Measurements from ENCODE around the gene SERTAD1.
"Not testable (repeated sequence)": the region's sequence is repeated elsewhere in the genome, so short reads cannot be mapped to it uniquely, and the experiment has no call there.

Gene SERTAD1

GRCh38 chr19:40458597-40458974, 32.8 kb upstream of the SERTAD1 start:
- Histone ChIP-seq H3K79me2 (ENCODE audit: control insufficient read depth, low read length) (no peaks in the 10 kb centered on the region), H3F3A (ENCODE audit: control insufficient read depth, insufficient read depth) (no peaks in the 10 kb centered on the region), H3K4me2 (ENCODE audit: low read length) (no peak overlapping the region), H3K9me2 (replicated peaks; ENCODE audit: control insufficient read depth, low read length) (no peaks in the 10 kb centered on the region), H3K4me3 (ENCODE audit: low read length) (no peak overlapping the region), H4K20me1 (ENCODE audit: control insufficient read depth, insufficient read depth, low read depth, low read length) (no peaks in the 10 kb centered on the region), H3K27ac (ENCODE audit: low read depth, low read length) (no peak overlapping the region), H3K4me1 (ENCODE audit: control insufficient read depth, low read length) (peaks cover 13% of the 10 kb centered on the region), H3K36me3 (ENCODE audit: control insufficient read depth, low read length) (no peaks in the 10 kb centered on the region), H3K9me3 (ENCODE audit: control insufficient read depth, insufficient read depth, low read length) (no peaks in the 10 kb centered on the region), H3K27me3 (ENCODE audit: control insufficient read depth, low read length) (no peaks in the 10 kb centered on the region)
- TF ChIP-seq CTCF (IDR thresholded peaks at IDR 0.05; ENCODE audit: low read depth, low read length, poor library complexity, severe bottlenecking) (no peak), EZH2phosphoT487 (IDR thresholded peaks at IDR 0.05; ENCODE audit: borderline replicate concordance, low read length) (no peak)

- TF ChIP-seq CTCF (IDR thresholded peaks at IDR 0.05; ENCODE audit: low read depth, low read length, poor library complexity, severe bottlenecking) (no peak), EZH2phosphoT487 (IDR thresholded peaks at IDR 0.05; ENCODE audit: borderline replicate concordance, low read length) (no peak)
- Histone ChIP-seq H4K20me1 (ENCODE audit: control insufficient read depth, insufficient read depth, low read depth, low read length) (no peaks in the 10 kb centered on the region), H3K9me3 (ENCODE audit: control insufficient read depth, insufficient read depth, low read length) (no peaks in the 10 kb centered on the region), H3F3A (ENCODE audit: control insufficient read depth, insufficient read depth) (no peaks in the 10 kb centered on the region), H3K27ac (ENCODE audit: low read depth, low read length) (no peak overlapping the region), H3K4me3 (ENCODE audit: low read length) (no peak overlapping the region), H3K27me3 (ENCODE audit: control insufficient read depth, low read length) (no peaks in the 10 kb centered on the region), H3K4me2 (ENCODE audit: low read length) (no peak overlapping the region), H3K36me3 (ENCODE audit: control insufficient read depth, low read length) (no peaks in the 10 kb centered on the region), H3K4me1 (ENCODE audit: control insufficient read depth, low read length) (peaks cover 13% of the 10 kb centered on the region), H3K79me2 (ENCODE audit: control insufficient read depth, low read length) (no peaks in the 10 kb centered on the region), H3K9me2 (replicated peaks; ENCODE audit: control insufficient read depth, low read length) (no peaks in the 10 kb centered on the region)
These were observed 32.3 kb upstream of the SERTAD1 start for GRCh38 chr19:40457953-40458596.

- Histone ChIP-seq H3K79me2 (ENCODE audit: control insufficient read depth, low read length) (no peaks in the 10 kb centered on the region), H3F3A (ENCODE audit: control insufficient read depth, insufficient read depth) (no peaks in the 10 kb centered on the region), H3K4me3 (ENCODE audit: low read length) (no peak overlapping the region), H3K36me3 (ENCODE audit: control insufficient read depth, low read length) (no peaks in the 10 kb centered on the region), H3K4me1 (ENCODE audit: control insufficient read depth, low read length) (peaks cover 12% of the 10 kb centered on the region), H3K27me3 (ENCODE audit: control insufficient read depth, low read length) (no peaks in the 10 kb centered on the region), H3K9me2 (replicated peaks; ENCODE audit: control insufficient read depth, low read length) (no peaks in the 10 kb centered on the region), H3K4me2 (ENCODE audit: low read length) (no peak overlapping the region), H3K9me3 (ENCODE audit: control insufficient read depth, insufficient read depth, low read length) (no peaks in the 10 kb centered on the region), H4K20me1 (ENCODE audit: control insufficient read depth, insufficient read depth, low read depth, low read length) (no peaks in the 10 kb centered on the region), H3K27ac (ENCODE audit: low read depth, low read length) (no peak overlapping the region)
- TF ChIP-seq EZH2phosphoT487 (IDR thresholded peaks at IDR 0.05; ENCODE audit: borderline replicate concordance, low read length) (no peak), CTCF (IDR thresholded peaks at IDR 0.05; ENCODE audit: low read depth, low read length, poor library complexity, severe bottlenecking) (no peak)
These were observed 31.3 kb upstream of the SERTAD1 start for GRCh38 chr19:40457048-40457447.

GRCh38 chr19:40453943-40454342, 28.2 kb upstream of the SERTAD1 start:
- not testable (repeated sequence) for H3F3A ChIP-seq (ENCODE audit: control insufficient read depth, insufficient read depth); H3K9me3 ChIP-seq (ENCODE audit: control insufficient read depth, insufficient read depth, low read length); H4K20me1 ChIP-seq (ENCODE audit: control insufficient read depth, insufficient read depth, low read depth, low read length); H3K4me1 ChIP-seq (ENCODE audit: control insufficient read depth, low read length); H3K27me3 ChIP-seq (ENCODE audit: control insufficient read depth, low read length); H3K9me2 ChIP-seq (replicated peaks; ENCODE audit: control insufficient read depth, low read length); H3K36me3 ChIP-seq (ENCODE audit: control insufficient read depth, low read length); H3K27ac ChIP-seq (ENCODE audit: low read depth, low read length); H3K79me2 ChIP-seq (ENCODE audit: control insufficient read depth, low read length); H3K4me3 ChIP-seq (ENCODE audit: low read length); H3K4me2 ChIP-seq (ENCODE audit: low read length)

Data from DOHH2 (cell line).